HCT116 (cell line): ENCODE measurements around the gene CNPY1. TPM values are rescaled to one million over a fixed set of nuclear protein-coding genes. Genes with fewer than 3 reads are reported as not detected.

Source experiments
- ATAC-seq: fragments of 200-7000 bp; cut with Tn5 transposase; 2 replicates; pipeline ENCODE4 v1.9.1; 2020; ENCODE audit warnings: mild to moderate bottlenecking, moderate library complexity
- BruUV-seq: library from RNA; stranded (reverse); fragments of 400-500 nt; replicated peaks from 2 replicates; lab custom pipeline; 2021; lab: Mats Ljungman, UMichigan
- CTCF ChIA-PET: fragments of 300-600 bp; sonication (Branson Sonifier 250); formaldehyde crosslinking; loops from one replicate; lab custom pipeline; 2021; ENCODE audit warnings: antibody characterized with exemption; lab: Charles Lee
- POLR2A ChIA-PET: fragments of 300-600, 350-600 bp; sonication (Branson Sonifier 250); formaldehyde crosslinking; loops from one replicate; lab custom pipeline; 2021; ENCODE audit warnings: antibody characterized with exemption; lab: Charles Lee
- RAD21 ChIA-PET, 2 experiments: fragments of 300-600 bp; sonication (Branson Sonifier 250); formaldehyde crosslinking; loops; one replicate each; lab custom pipeline; 2023; ENCODE audit warnings: low total read pairs in 2 of 2; ENCODE audit not compliant: uncharacterized antibody in 2 of 2, unreplicated experiment in 2 of 2, low non-redundant PET in 1 of 2; lab: Charles Lee
- DNase-seq: peaks from one replicate; pipeline ENCODE4 v3.0.0-alpha.2; 2010; ENCODE audit warnings: low read depth, low spot score
- H2AFZ ChIP-seq: fragments of 200-600 bp; shearing (Covaris generic), sonication (generic); 2 replicates; pipeline ENCODE4 v1.6.1; 2017; ENCODE audit warnings: low read depth, mixed run types, mixed read lengths, antibody characterized with exemption, low read length; ENCODE audit not compliant: poor library complexity, severe bottlenecking
- H3K27ac ChIP-seq: 2 replicates; pipeline ENCODE4 v1.5.1; 2012; ENCODE audit warnings: low read depth, low read length
- H3K27me3 ChIP-seq: fragments of 200-600 bp; sonication (generic); 2 replicates; pipeline ENCODE4 v1.6.1; 2016; ENCODE audit warnings: mixed run types, low read length, mixed read lengths; ENCODE audit not compliant: insufficient read depth
- H3K36me3 ChIP-seq, 2 experiments: fragments of 200-500 bp in 1 of 2; fragments of 200-600 bp in 1 of 2; sonication (Bioruptor generic) in 1 of 2; sonication (generic) in 1 of 2; 2 replicates each; pipeline versions ENCODE4 v1.5.1 to v1.6.1; 2014 to 2016; ENCODE audit warnings: low read length in 2 of 2, inconsistent platforms in 1 of 2, mixed read lengths in 1 of 2, mixed run types in 1 of 2; ENCODE audit not compliant: insufficient read depth in 2 of 2, control insufficient read depth in 1 of 2
- H3K4me1 ChIP-seq, 2 experiments: fragments of 200-600 bp in 1 of 2; sonication (generic) in 1 of 2; 2 replicates each; pipeline versions ENCODE4 v1.5.1 to v1.6.1; 2012 to 2017; ENCODE audit warnings: low read length in 2 of 2, inconsistent platforms in 1 of 2, mild to moderate bottlenecking in 1 of 2, mixed read lengths in 1 of 2, mixed run types in 1 of 2, moderate library complexity in 1 of 2; ENCODE audit not compliant: insufficient read depth in 2 of 2, control insufficient read depth in 1 of 2
- H3K4me2 ChIP-seq: fragments of 200-600 bp; sonication (generic); 2 replicates; pipeline ENCODE4 v1.6.1; 2017; ENCODE audit warnings: mixed run types, low read length, mixed read lengths
- H3K4me3 ChIP-seq, 2 experiments: fragments of 200-600 bp in 1 of 2; sonication (generic) in 1 of 2; replicated peaks in 1 of 2; 2 replicates each; pipeline ENCODE4 v1.5.1; 2011 to 2016; ENCODE audit warnings: low read length in 2 of 2, control low read depth in 1 of 2, low read depth in 1 of 2, mild to moderate bottlenecking in 1 of 2, mixed read lengths in 1 of 2, mixed run types in 1 of 2
- H3K79me2 ChIP-seq: fragments of 200-600 bp; sonication (generic); 2 replicates; pipeline ENCODE4 v1.6.1; 2017; ENCODE audit warnings: mild to moderate bottlenecking, mixed run types, low read length, moderate library complexity, mixed read lengths; ENCODE audit not compliant: insufficient read depth
- H3K9ac ChIP-seq: fragments of 200-600 bp; sonication (generic); 2 replicates; pipeline ENCODE4 v1.6.1; 2016; ENCODE audit warnings: low read length, mixed read lengths
- H3K9me2 ChIP-seq: fragments of 200-600 bp; sonication (generic), shearing (Covaris generic); 2 replicates; pipeline ENCODE4 v1.6.1; 2017; ENCODE audit warnings: mixed run types, mild to moderate bottlenecking, moderate library complexity; ENCODE audit not compliant: insufficient read depth
- H3K9me3 ChIP-seq, 2 experiments: fragments of 200-500 bp in 1 of 2; fragments of 200-600 bp in 1 of 2; sonication (Bioruptor generic) in 1 of 2; sonication (generic) in 1 of 2; 2 replicates each; pipeline ENCODE4 v1.6.1; 2014 to 2017; ENCODE audit warnings: low read length in 2 of 2, mixed read lengths in 2 of 2, inconsistent platforms in 1 of 2, low read depth in 1 of 2, mild to moderate bottlenecking in 1 of 2, mixed run types in 1 of 2, moderate library complexity in 1 of 2; ENCODE audit not compliant: control insufficient read depth in 1 of 2, insufficient read depth in 1 of 2
- H4K20me1 ChIP-seq: fragments of 200-600 bp; sonication (generic), shearing (Covaris generic); 2 replicates; pipeline ENCODE4 v1.6.1; 2017; ENCODE audit warnings: mixed run types, mild to moderate bottlenecking, moderate library complexity; ENCODE audit not compliant: insufficient read depth
- EGR1 ChIP-seq: IDR thresholded peaks from 2 replicates; pipeline ENCODE4 v1.6.1; 2012; ENCODE audit warnings: low read depth
- EZH2phosphoT487 ChIP-seq: fragments of 200-600 bp; IDR thresholded peaks from 2 replicates; pipeline ENCODE4 v1.6.1; 2018; ENCODE audit warnings: antibody characterized with exemption, borderline replicate concordance
- POLR2A ChIP-seq: IDR thresholded peaks from 2 replicates; pipeline ENCODE4 v1.7.0; 2011; ENCODE audit warnings: borderline replicate concordance; ENCODE audit not compliant: insufficient read depth, insufficient read length; ENCODE audit errors: extremely low read depth
- RAD21 ChIP-seq: IDR thresholded peaks from 2 replicates; pipeline ENCODE4 v1.6.1; 2012; ENCODE audit warnings: low read depth, mild to moderate bottlenecking
- SIN3A ChIP-seq: IDR thresholded peaks from 2 replicates; pipeline ENCODE4 v1.6.1; 2012; ENCODE audit warnings: low read depth
- TCF7L2 ChIP-seq: IDR thresholded peaks from 2 replicates; pipeline ENCODE4 v1.7.0; 2011; ENCODE audit warnings: borderline replicate concordance, inconsistent platforms; ENCODE audit not compliant: insufficient read depth, insufficient read length; ENCODE audit errors: extremely low read depth
- YY1 ChIP-seq: IDR thresholded peaks from 2 replicates; pipeline ENCODE4 v1.6.1; 2011; ENCODE audit warnings: low read length, low read depth, moderate library complexity, mild to moderate bottlenecking; ENCODE audit not compliant: insufficient replicate concordance; ENCODE audit errors: extremely low read depth
- ZFX ChIP-seq: fragments of 450-650 bp; IDR thresholded peaks from 2 replicates; pipeline ENCODE4 v1.6.1; 2017
- intact Hi-C: fragments of 100-400 bp; cut with micrococcal nuclease; formaldehyde crosslinking; loops from 2 replicates; pipeline ENCODE4 v1.10.0; 2022
- total RNA-seq: library from RNA; stranded (reverse); gene quantifications from one replicate; pipeline ENCODE4 v1.2.1, GENCODE V29; 2021; ENCODE audit not compliant: unreplicated experiment
- TF ChIP-seq, protein P1 (sequence below): IDR thresholded peaks from 2 replicates; pipeline ENCODE4 v1.6.1; 2012
- TF ChIP-seq, protein P2 (sequence below): IDR thresholded peaks from 2 replicates; pipeline ENCODE4 v1.6.1; 2012
- TF ChIP-seq, protein P3 (sequence below), 3 experiments: fragments of 200-600 bp in 1 of 3; sonication (generic) in 1 of 3; IDR thresholded peaks in 2 of 3; conservative IDR thresholded peaks in 1 of 3; 2 replicates each; pipeline ENCODE4 v1.5.1; 2012 to 2017; ENCODE audit warnings: low read depth in 2 of 3, low read length in 2 of 3, antibody characterized with exemption in 1 of 3, borderline replicate concordance in 1 of 3, control low read depth in 1 of 3, mild to moderate bottlenecking in 1 of 3, mixed read lengths in 1 of 3, mixed run types in 1 of 3, moderate library complexity in 1 of 3; ENCODE audit not compliant: insufficient read depth in 1 of 3

The CNPY1 gene
- total RNA-seq, 1 experiment from 2014 or later: not detected

DNA sequence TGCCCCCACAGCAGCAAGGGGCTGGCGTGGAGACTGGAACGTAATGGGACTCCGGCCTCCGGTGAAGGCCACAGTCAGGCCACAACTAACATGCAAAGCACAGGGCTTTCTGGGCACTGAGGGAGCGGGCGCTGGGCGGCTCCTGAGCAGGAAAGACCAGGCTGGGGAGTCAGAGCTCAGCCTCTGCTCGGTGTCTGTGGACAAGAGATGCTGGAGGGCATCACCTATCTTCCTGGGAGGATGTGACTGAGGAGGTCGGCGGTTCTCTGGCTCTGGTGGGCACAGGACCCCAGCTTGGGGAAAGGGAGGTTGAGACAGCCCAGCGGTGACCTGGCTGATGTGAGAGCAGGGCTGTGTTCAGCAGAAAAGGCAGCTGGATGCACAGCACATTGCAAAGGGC is 11.7 kb downstream of the CNPY1 start:
- BruUV-seq: no TSS peak
- intact Hi-C loops: loop anchor here (10.0 kb wide), 2 partner anchors 120 to 150 kb away; no protein-coding TSS in a partner anchor
- Histone ChIP-seq H2AFZ (no peak overlapping the region), H4K20me1 (no peaks in the 10 kb centered on the region), H3K4me2 (no peak overlapping the region), H3K79me2 (no peaks in the 10 kb centered on the region), H3K9me2 (no peaks in the 10 kb centered on the region), H3K27ac (no peak overlapping the region), H3K4me3 (no peak overlapping the region), H3K9me3 (no peaks in the 10 kb centered on the region), H3K27me3 (peaks cover 13% of the 10 kb centered on the region; the same call in 1 of the 2 replicates), H3K36me3 (no peaks in the 10 kb centered on the region), H3K9ac (no peak overlapping the region), H3K4me1 (no peaks in the 10 kb centered on the region)
- TF ChIP-seq EZH2phosphoT487 (no peak), EGR1 (no peak), ZFX (no peak), RAD21 (no peak), SIN3A (no peak), POLR2A (no peak), TCF7L2 (no peak)
- TF ChIP-seq, protein P1, sequence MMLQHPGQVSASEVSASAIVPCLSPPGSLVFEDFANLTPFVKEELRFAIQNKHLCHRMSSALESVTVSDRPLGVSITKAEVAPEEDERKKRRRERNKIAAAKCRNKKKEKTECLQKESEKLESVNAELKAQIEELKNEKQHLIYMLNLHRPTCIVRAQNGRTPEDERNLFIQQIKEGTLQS: no peak
- TF ChIP-seq, protein P2, sequence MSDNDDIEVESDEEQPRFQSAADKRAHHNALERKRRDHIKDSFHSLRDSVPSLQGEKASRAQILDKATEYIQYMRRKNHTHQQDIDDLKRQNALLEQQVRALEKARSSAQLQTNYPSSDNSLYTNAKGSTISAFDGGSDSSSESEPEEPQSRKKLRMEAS: no peak
- ChIA-PET POLR2A (no interaction called here), CTCF (no interaction called here), RAD21 (no interaction called here)
- ATAC-seq (no peak), DNase-seq (no peak)

DNA sequence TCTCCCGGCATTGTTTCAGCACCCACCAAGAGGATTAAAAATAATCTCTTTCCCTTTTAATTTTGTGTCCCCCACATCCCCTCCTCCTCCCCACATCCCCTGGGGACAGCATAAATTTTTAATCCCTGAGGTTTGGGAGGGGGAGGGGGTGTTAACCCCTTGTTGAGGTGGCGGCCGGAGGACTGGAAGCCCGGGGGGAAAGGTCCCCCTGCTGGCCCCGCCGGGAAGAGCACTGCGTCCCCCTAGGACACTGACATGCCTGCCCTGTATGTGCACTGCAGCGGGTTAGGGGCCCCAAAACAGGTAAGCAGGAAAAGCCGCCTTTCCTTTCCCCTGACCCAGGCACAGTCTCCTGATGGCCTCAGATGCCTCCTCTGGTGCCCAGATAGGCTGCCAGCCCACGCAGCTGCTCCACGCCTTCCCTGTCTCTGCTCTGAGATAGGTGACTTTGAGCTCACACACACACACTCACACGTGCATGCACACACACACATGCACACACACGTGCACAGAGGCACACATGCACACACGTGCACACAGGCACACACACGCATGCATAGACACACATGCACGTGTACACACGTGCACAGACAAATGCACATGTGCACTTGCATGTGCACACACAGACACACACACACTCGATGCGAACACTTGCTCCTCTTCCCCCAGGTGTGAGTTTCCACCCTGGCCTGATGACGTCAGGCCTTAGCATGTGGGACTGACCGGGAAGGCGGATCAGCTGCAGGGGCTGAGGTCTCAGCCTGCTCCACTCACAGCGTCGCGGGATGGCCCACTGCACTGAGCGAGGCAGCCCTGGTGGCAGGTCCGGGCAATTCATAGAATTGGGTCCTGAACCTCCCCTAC is 12.3 kb downstream of the CNPY1 start:
- TF ChIP-seq, protein P3, sequence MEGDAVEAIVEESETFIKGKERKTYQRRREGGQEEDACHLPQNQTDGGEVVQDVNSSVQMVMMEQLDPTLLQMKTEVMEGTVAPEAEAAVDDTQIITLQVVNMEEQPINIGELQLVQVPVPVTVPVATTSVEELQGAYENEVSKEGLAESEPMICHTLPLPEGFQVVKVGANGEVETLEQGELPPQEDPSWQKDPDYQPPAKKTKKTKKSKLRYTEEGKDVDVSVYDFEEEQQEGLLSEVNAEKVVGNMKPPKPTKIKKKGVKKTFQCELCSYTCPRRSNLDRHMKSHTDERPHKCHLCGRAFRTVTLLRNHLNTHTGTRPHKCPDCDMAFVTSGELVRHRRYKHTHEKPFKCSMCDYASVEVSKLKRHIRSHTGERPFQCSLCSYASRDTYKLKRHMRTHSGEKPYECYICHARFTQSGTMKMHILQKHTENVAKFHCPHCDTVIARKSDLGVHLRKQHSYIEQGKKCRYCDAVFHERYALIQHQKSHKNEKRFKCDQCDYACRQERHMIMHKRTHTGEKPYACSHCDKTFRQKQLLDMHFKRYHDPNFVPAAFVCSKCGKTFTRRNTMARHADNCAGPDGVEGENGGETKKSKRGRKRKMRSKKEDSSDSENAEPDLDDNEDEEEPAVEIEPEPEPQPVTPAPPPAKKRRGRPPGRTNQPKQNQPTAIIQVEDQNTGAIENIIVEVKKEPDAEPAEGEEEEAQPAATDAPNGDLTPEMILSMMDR (IDR thresholded peaks at IDR 0.05 in 2 of 3, conservative IDR thresholded peaks at IDR 0.05 in 1 of 3; ENCODE audit: borderline replicate concordance in 1 of 3, insufficient read depth in 1 of 3, low read depth in 2 of 3, low read length in 2 of 3): peak; percentile 29 to 70 (median 61); a peak in 4 of 6 replicates
- TF ChIP-seq RAD21: peak; percentile 57
- TF ChIP-seq YY1: no peak
- ChIA-PET RAD21 (no interaction called here), CTCF (no interaction called here), POLR2A (no interaction called here)
- Histone ChIP-seq H3K79me2 (no peaks in the 10 kb centered on the region), H3K36me3 (no peaks in the 10 kb centered on the region), H3K27me3 (peaks cover 13% of the 10 kb centered on the region; the same call in 1 of the 2 replicates), H4K20me1 (no peaks in the 10 kb centered on the region), H2AFZ (no peak overlapping the region), H3K4me3 (no peak overlapping the region), H3K4me2 (no peak overlapping the region), H3K27ac (no peak overlapping the region), H3K9me2 (no peaks in the 10 kb centered on the region), H3K9ac (no peak overlapping the region), H3K9me3 (no peaks in the 10 kb centered on the region), H3K4me1 (no peaks in the 10 kb centered on the region)
- intact Hi-C loops: loop anchor here (10.0 kb wide), 2 partner anchors 119 to 149 kb away; no protein-coding TSS in a partner anchor
- ATAC-seq (peak; percentile 82), DNase-seq (no peak)
- no TSS peak for BruUV-seq
